Activated CD8-positive, alpha-beta memory T cell treated with anti-CD3 and anti-CD28 coated beads, Interleukin-2, amount 50 U/mL, for 24 hours (primary cell): Measurements from ENCODE around the gene ENOX1.

Experiments
- DNase-seq: peaks from one replicate; pipeline ENCODE4 v3.0.0-alpha.2; 2020; ENCODE audit errors: extremely low read depth

ENOX1 gene

GRCh38 chr13:43546251-43546650 lies 240.5 kb downstream of the ENOX1 start:
- no peak for DNase-seq

- no peak for DNase-seq
Measured at GRCh38 chr13:43545317-43545874, 241.4 kb downstream of the ENOX1 start.

DNA sequence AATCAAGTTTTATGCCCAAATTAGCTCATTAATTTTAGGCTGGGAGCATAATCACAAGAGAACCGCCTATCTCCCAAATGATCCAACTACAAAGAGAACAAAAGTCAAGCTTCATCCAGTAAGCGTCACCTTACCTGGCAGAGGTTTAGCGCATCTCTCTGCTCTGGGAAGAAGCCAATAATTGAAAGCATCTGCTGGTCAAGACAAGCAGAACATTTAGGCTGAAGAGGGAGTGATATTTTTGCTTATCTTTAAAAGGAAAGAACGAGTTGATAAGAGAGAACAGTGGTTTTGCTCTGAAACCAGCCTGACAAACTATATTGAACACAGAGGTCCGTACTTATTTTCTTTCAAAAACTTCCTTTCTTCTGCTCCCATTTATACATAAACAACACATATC lies 242.1 kb downstream of the ENOX1 start:
- no peak for DNase-seq

GRCh38 chr13:43544011-43544410 lies 242.8 kb downstream of the ENOX1 start:
- no peak for DNase-seq

DNA sequence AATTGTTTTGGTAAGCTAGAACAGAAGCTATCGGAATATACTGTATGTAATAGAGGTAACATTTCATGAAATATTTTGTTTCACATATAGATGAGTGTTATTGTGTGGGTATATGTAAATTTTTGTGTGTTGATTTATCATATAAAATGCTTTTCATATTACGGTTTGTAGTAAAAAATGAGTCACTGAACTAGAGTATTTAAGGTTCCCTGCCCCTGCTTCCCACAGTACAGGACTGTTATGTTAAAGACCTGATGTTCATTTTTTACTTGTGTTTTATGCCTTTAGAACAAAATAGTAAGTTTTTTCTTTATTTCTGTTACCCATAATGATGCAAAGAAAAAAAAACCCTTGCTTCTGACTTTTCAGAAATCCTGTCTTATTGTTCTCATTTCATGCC lies 243.4 kb downstream of the ENOX1 start:
- no peak for DNase-seq

DNA sequence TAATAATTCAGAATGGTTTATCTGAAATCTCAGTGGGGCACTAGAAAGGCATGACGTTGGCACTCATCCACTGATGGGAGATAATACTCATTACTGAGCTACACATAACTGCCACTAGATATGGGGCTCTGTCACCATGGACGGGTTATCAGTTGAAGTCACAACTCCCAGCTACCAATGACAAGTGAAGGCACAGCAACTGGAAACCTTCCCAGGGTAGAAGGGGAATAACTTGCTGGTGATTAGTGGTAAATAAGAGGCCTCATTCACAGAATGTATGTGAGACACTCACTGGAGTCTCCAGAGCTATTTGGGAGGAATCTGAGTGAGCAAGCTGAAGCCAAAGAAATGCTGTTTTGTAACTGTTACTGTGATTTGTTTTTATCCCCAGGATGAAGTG lies 249.6 kb downstream of the ENOX1 start:
- DNase-seq, result no peak

DNA sequence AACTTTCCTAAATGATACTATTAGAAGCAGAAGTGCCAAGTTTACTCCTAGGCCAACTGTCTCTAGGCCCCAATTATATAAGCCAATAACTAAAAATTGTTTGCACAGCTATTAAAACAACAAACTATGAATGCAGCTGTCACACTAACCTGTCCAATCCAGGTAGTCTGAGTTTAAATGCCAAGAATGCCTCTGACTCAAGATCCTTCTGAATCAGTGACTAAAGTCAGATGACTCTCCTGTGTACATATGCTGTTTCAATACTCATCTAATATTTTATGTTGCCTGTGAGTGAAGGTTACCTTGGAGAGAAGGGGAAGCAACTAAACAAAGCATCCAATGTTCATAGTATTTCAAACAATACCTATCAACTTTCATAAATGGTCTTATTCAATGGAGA lies 257.0 kb downstream of the ENOX1 start:
- DNase-seq, result no peak

GRCh38 chr13:43528992-43529391 lies 257.8 kb downstream of the ENOX1 start:
- DNase-seq, result no peak

- DNase-seq, result no peak
Measured at GRCh38 chr13:43522788-43523187, 264.0 kb downstream of the ENOX1 start.

- no peak for DNase-seq
Measured at GRCh38 chr13:43520351-43520750, 266.4 kb downstream of the ENOX1 start.

DNA sequence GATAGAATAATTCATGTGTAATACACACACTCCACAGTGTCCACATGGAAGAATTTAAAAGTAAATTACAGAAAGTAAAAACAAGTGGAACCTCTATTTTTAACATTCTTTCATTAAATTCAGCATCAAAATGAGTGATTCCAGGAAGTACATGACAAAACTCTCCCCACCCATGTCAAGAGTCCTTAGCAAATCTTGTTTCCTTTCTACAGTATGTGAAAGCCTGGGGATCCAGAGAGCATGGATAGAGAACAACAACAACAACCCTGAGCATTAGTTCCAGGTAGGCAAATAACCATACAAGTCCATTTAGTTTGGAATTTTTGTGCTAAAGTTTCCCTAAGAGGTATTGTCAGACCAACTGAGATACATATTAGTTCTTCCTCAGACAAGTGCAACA lies 267.9 kb downstream of the ENOX1 start:
- DNase-seq, result no peak

GRCh38 chr13:43516401-43516833 lies 270.4 kb downstream of the ENOX1 start:
- DNase-seq, result no peak

DNA sequence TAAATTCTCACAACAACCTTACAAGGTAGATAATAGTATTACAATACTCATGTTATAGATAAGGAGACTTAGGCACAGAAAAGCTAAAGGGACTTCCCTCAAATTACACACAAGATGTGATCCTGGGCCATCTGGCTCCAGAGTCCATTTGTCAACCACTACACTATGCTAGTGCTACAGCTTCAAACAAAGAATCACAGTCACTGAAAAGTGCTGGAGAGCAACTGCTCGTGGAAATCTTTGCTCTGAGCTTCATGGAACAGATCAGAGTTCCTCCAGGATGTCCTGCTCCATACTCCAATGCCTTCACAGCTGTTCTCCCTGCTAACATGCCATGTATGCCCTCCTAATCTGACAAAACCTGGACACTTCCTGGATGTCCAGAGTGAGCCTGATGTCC lies 271.2 kb downstream of the ENOX1 start:
- no peak for DNase-seq

DNA sequence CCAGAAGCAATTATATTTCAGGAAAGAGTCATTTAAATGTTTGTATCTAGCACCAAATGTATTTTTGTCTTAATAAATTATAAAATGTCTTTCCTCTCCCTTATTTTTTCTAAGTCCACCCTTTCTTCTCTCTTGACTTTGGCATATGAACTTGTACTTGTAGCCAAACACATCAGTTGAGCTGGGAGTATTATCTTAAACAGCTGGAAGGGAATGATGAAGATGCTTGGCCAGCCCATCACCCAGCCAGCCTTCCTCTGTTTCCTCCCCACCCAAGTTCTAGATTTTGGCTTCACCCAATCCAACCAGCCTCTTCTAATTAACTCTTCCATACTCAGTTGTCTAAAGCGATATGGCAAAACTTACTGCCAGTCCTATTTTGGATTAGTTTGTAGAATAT lies 272.5 kb downstream of the ENOX1 start:
- no peak for DNase-seq

DNA sequence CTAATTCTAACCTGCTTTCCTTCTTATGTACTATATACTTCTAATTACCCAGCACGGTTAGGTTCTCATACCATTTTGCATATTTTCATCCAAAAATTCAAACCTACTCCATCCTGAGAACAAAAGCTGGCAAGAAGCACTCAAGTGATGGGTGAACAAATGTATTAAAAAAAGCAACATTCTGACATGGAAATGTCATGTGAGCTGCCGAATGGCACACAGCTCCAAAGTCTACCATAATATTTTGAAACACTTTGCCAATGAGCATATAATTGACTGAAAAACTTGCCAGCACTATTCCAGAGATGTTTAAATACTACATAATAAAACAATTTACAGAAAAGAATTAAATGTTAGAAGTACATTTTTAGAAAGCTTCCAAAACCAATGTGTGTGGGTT lies 274.6 kb downstream of the ENOX1 start:
- DNase-seq, result no peak

- DNase-seq, result no peak
Measured at GRCh38 chr13:43510956-43511901, 275.5 kb downstream of the ENOX1 start.

- no peak for DNase-seq
Measured at GRCh38 chr13:43495732-43496131, 291.0 kb downstream of the ENOX1 start.

DNA sequence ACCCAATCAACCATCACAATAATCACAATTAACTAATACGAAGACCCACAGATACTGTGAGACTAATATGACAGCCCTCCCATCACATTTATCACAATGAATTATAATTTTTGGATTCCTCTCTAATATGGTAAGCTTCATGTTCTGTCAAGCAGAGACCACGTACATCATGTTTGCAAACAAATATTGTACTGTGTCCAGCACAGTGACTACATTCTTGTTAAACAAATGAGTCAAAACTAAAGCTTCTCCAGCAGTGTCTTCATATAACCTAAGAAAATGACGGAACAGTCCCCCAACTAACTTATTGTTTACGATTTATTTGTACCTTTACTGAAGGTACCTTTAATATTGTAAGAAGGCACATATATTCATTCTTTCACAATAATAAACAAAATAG lies 292.6 kb downstream of the ENOX1 start:
- no peak for DNase-seq

GRCh38 chr13:43493496-43494000 lies 293.2 kb downstream of the ENOX1 start:
- DNase-seq, result no peak

- DNase-seq, result no peak
Measured at GRCh38 chr13:43492745-43493144, 294.0 kb downstream of the ENOX1 start.

DNA sequence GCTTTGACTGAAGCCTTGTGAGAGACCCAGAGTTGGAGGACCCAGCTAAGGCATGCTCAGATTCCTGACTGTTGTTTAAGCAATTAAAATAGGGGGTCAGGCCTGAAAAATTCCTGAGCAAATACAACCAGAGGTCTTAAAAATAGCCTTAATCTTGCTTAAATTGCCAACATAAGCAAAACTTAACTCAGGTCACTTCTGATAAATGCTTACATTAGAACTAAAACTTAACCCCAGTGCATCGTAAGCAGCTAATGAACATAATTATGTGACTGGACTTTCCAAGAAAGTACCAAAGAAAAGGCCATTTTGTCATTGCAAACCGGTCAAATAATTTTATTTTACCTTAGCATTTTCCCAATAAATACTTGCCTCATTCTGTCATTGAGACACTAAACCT lies 294.5 kb downstream of the ENOX1 start:
- no peak for DNase-seq

- no peak for DNase-seq
Measured at GRCh38 chr13:43489233-43489632, 297.5 kb downstream of the ENOX1 start.

DNA sequence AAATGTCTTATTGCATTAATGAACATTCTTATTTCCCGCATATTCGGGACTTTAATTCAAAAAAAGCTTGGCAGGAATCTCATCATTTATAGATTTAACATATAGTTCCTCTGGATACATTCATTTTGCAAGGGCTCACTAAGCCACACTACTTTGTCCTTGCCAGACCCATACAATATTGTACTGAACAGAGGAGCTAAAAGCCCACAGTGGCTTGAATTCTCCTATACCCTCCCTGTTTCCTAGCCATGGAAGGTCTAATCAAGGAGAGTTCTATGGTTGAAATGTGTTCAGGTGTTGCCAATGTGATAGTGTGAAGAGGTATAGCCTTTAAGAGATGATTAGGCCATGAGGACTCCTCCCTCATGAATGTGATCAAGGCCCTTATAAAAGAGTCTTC lies 298.9 kb downstream of the ENOX1 start:
- DNase-seq, result no peak
